Cerebellar nuclear complex (tissue), 1 donor: ENCODE data around the gene TMEM270.

Experiments
- DNase-seq, 2 experiments: peaks; one replicate each; lab custom pipeline; 2025; lab: John Stamatoyannopoulos, UW

The TMEM270 gene

DNA sequence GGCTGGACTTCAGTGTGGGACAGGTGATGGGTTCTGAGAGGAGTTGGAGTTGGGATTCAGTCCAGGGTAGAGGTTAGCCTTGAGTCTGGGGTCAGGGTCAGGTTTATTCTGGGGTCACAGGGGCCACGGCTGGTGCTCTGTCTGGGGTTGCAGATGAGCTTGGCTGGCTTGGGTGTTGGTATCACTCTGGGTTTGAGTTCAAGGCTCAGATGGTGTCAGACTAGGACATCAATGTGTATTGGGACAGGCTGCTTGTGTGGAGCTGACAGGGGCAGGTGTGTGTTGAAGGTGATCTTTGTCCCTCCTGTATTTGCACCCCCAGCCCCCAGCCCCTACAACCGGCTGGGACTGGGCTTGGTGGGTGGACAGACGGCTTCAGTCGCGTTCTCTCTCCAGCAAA, 26.8 kb downstream of the TMEM270 start:
- DNase-seq: no peak

DNA sequence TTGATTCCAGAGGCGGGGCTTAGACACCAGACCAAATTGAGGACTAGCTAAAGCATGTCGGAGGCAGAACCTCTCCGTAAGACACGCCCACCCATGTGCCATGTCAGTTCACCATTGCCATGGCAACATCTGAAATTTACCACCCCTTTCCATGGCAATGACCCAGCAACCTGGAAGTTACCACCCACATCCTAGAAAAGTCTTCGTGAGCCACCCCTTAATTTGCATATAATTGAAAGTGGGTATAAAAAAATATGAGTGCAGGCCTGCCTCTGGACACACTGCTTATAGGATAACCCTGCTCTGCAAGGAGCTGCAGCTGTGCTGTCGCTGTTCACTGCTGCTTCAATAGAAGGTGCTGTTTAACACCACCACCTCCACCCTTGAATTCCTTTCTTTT, 28.0 kb downstream of the TMEM270 start:
- DNase-seq: no peak

GRCh38 chr7:73890555-73891147, 29.7 kb downstream of the TMEM270 start:
- DNase-seq: no peak

GRCh38 chr7:73891178-73891885, 30.4 kb downstream of the TMEM270 start:
- no peak for DNase-seq

- no peak for DNase-seq
Measured at GRCh38 chr7:73892003-73892999, 31.3 kb downstream of the TMEM270 start.

DNA sequence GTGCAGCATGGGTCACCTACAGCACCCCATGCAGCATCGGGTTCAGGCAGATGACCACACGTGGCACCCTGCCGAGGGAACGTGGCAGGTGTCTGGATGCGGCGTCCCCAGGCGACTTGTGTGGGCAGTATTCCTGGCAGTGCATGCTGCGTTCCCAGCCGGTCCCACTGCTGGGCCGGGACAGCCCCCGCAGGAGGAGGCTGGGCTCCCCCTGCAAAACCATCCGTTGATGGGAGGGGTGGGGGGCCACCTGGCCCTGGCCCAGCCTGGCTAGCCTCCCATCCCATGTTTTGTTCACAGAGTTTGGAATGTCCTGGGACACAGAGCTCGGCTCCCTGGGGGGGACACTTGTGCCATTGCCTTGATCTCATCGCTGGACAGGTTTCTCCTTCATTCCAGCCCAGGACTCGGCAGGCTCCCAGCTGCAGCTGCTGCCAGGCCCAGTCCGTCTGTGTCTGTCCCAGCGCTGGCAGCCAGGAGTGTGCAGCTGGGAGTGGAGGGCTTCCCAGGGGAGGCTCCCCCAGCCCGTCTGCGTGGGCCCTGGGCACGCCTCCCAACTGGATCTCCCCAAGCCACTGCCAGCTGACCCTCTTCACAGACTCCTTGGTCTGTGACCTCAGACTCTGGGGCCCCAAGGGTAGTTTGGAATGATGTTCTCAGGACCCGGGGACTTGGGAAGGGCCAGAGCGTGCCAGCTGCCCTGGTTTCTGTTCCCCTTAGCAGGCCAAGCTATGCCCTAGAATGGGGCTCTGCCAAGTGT, 32.6 kb downstream of the TMEM270 start:
- no peak for DNase-seq

DNA sequence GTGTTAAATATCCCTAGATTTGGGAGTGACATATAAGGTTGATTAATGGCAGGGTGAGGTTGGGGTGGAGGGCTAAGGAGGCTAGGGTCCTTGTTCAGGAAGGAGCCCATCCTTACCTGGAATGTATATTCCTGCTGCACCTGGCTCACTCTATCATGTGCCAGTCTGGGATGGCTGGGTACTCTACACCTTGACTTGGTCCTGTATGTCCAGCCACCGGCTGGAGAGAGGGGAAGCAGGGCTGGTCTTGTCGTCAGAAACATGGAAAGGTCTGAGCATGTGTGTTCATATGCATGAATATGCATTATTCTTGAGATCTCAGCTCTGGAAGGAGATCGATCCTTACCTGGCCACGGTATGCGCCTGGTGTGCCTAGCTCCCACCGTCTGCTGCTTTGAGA, 33.2 kb downstream of the TMEM270 start:
- DNase-seq: no peak

DNA sequence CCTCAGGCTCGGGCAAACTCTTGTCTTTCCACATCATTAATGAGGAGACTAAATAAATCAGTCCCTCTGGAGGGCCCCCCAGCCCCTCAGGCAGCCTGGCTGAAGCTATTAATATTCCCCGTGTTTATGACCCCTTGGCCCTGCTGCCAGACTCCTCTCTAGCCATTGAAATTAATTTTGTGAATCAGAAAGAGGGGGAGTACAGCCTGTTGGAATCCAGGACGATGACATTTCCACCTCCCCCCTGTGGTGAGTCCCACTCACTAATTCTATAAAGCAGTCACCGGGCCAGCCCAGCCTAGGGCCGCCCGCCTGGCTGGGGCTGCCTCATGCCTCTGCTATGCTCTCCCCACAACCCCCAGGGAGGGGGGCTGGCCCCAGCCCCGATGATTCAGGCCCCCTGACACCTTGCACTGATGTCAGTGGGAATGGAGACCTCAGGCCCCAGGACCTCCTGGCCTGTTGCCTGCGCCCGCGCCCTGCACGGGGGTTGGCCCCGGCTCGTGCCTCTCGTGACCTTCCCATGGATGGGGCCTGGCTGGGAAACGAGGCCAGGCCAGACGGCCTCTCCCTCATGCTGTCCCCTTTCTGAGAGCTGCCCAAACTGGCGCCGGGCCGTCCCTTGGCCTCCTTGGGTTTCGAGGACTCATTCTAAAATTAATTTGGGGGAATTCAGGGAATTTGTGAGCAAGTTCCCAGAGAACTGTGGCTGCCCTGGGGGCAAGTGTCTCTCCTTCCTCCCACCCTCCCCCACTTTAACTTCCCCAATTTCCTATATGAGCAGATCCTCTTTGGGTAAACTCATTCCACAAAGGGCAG, 34.0 kb downstream of the TMEM270 start:
- no peak for DNase-seq

DNA sequence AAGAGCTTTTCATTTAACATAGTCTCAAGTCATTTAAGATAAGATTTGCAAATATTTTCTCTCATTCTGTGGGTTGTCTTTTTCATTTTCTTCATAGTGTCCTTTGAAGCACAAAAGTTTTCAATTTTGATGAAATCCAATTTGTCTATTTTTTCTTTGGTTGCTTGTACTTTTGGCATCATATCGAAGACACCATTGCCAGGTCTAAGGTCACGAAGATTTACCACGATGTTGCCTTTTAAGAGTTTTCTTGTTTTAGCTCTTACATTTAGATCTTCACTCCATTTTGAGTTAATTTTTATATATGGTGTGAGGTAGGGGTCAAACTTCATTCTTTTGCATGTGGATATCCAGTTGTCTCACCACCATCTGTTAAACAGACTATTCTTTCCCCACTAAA, 34.7 kb downstream of the TMEM270 start:
- no peak for DNase-seq

GRCh38 chr7:73896454-73896853, 35.5 kb downstream of the TMEM270 start:
- no peak for DNase-seq

- DNase-seq: no peak
Measured at GRCh38 chr7:73899731-73900142, 38.8 kb downstream of the TMEM270 start.

GRCh38 chr7:73900286-73900685, 39.3 kb downstream of the TMEM270 start:
- DNase-seq: no peak

DNA sequence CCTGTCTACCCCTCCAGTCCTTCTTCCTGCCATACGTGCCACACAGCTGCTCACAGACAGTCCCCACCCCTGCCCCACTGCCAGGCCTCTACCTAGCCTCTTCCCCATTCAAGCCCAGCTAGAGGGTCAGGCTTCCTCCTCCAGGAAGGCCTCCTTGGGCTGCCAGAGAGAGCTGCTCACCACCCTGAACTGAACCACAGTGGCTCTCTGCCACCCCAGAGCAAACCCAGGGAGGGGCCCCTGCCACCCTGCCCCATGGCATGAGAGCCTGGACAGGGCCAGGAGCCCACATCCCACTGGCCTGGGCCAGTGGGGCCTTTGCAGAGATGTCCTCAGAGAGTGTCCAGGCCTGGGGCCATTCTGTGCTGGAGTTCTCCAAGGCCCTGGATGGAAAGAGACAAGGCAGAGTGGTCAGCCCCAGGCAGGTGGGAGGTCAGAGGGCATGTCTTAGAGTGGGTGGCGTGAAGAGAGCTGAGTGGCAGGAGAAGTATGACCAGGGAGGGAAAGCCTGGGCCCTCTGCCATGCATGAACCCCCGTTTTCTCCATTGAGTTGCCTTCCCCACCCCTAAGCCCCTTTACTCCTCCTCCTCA, 40.4 kb downstream of the TMEM270 start:
- no peak for DNase-seq

- DNase-seq: no peak
Measured at GRCh38 chr7:73901823-73902597, 41.1 kb downstream of the TMEM270 start.

DNA sequence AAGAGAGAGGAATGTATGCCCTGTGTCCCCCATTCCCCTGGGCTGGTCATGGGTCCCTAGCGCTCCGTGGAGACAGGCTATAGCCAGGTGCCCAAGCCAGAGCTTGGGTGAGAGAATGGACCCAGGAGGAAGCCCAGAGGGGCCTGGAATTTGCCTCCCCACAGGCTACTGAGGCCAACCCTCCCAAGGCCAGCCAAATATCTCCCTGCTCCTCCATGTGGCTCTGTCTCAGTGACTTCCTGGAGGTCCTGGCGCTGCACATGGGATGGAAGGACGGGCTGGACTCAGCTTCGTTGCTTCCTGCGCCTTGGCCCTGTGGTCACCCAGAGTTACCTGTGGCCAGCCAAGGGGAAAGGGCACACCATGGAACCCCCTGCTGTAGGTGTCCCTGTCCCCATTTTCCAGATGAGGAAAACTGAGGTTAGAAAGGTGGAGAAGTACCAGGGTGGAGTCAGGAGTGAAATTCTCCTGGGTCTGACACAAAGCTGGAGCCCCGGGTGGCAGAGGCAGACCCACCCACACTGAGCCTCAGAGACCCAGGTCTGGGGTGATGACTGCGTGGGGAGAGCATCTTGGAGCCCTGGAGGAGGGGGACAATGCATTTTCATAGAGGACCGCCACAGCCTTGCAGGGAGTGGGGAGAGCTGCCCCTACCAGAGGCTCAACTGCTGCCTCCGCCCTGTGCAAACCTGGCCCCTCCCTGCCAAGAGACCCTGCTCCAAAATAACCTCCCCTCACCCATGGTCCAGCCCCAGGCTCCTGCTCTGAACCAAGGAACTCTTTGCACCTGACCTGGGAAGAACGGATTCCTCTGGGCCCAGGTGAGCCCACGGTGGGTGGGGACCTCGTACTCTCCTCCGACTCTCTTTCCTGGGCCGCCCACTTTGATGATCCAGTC, 42.6 kb downstream of the TMEM270 start:
- no peak for DNase-seq

- no peak for DNase-seq
Measured at GRCh38 chr7:73904219-73905137, 43.5 kb downstream of the TMEM270 start.

DNA sequence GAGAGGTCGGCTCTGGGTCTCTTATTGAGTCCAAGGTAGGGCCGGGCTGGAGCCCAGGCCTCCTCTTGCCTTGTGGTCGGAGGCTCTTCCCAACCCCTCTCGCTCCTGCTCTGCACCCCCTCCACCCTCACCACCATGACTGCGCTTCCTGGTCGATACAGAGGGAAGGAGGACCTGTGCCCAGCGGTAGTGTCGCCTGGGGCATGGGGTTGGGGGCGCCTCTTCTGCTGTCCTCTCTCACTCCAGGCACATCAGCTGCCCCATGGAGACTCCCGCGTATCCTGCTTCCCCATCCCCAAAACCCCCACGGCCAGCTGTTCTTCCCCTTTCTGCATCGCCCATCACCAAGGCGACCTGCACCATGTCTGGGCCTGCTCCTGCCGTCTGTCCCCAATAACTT, 44.4 kb downstream of the TMEM270 start:
- no peak for DNase-seq

DNA sequence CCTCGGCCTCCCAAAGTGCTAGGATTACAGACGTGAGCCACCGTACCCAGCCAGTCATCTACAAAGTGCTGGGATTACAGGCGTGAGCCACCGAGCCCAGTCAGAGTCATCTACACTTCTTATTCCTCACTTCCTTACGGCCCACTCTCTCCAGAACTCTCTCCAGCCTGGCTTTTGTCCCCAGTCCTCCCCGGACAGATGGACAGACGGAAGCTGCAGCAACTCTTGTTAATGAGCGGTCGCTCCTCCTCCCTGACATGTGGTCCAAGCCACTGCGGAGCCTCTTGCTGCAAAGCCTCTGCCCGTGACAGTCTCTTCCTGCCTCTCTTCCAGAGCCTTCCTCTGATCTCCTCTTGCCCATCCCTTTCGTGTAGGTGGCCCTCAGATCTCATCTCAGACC, 45.9 kb downstream of the TMEM270 start:
- no peak for DNase-seq
